Activated T-helper 1 cell treated with Interleukin-2 at 50 U/mL for 16 hours (primary cell): ENCODE measurements around the gene SLC9A7.

Experiments used
- DNase-seq: peaks from one replicate; pipeline ENCODE4 v3.0.0-alpha.2; 2020; ENCODE audit warnings: low read depth

Gene SLC9A7

GRCh38 chrX:46703980-46704379 lies 54.9 kb downstream of the SLC9A7 start:
- no peak for DNase-seq

- DNase-seq: no peak
These were observed 60.2 kb downstream of the SLC9A7 start for GRCh38 chrX:46698691-46699090.

- no peak for DNase-seq
These were observed 63.4 kb downstream of the SLC9A7 start for GRCh38 chrX:46695491-46695890.

- DNase-seq: no peak
These were observed 64.4 kb downstream of the SLC9A7 start for GRCh38 chrX:46694549-46694948.

- no peak for DNase-seq
These were observed 65.8 kb downstream of the SLC9A7 start for GRCh38 chrX:46693149-46693548.

- DNase-seq: no peak
These were observed 68.1 kb downstream of the SLC9A7 start for GRCh38 chrX:46690818-46691217.

- no peak for DNase-seq
These were observed 71.3 kb downstream of the SLC9A7 start for GRCh38 chrX:46687619-46688018.

GRCh38 chrX:46686003-46686645 lies 72.8 kb downstream of the SLC9A7 start:
- peak; percentile 4 for DNase-seq

- no peak for DNase-seq
These were observed 75.9 kb downstream of the SLC9A7 start for GRCh38 chrX:46683048-46683447.

GRCh38 chrX:46681849-46682248 lies 77.1 kb downstream of the SLC9A7 start:
- no peak for DNase-seq

GRCh38 chrX:46678232-46678631 lies 80.7 kb downstream of the SLC9A7 start:
- DNase-seq: no peak

- DNase-seq: no peak
These were observed 82.2 kb downstream of the SLC9A7 start for GRCh38 chrX:46676399-46677356.

- no peak for DNase-seq
These were observed 85.1 kb downstream of the SLC9A7 start for GRCh38 chrX:46673620-46674359.

GRCh38 chrX:46670316-46670715 lies 88.6 kb downstream of the SLC9A7 start:
- no peak for DNase-seq

- DNase-seq: no peak
These were observed 92.1 kb downstream of the SLC9A7 start for GRCh38 chrX:46666831-46667230.

GRCh38 chrX:46665232-46666152 lies 93.4 kb downstream of the SLC9A7 start:
- no peak for DNase-seq

- DNase-seq: no peak
These were observed 96.5 kb downstream of the SLC9A7 start for GRCh38 chrX:46662188-46662958.

- no peak for DNase-seq
These were observed 105.4 kb downstream of the SLC9A7 start for GRCh38 chrX:46653482-46653881.

- DNase-seq: no peak
These were observed 109.3 kb downstream of the SLC9A7 start for GRCh38 chrX:46649421-46650260.

GRCh38 chrX:46648660-46649059 lies 110.3 kb downstream of the SLC9A7 start:
- no peak for DNase-seq
